Measurements from ENCODE around the gene EHBP1.
"Not testable (repeated sequence)": the region's sequence is repeated elsewhere in the genome, so short reads cannot be mapped to it uniquely, and the experiment has no call there.

EHBP1 gene

GRCh38 chr2:62736899-62737559 is 31.5 kb downstream of the EHBP1 start:
- DNase-seq: no peak

GRCh38 chr2:62738981-62739936 is 33.7 kb downstream of the EHBP1 start:
- no peak for DNase-seq

GRCh38 chr2:62740221-62740620 is 34.7 kb downstream of the EHBP1 start:
- DNase-seq: no peak

GRCh38 chr2:62741127-62741526 is 35.6 kb downstream of the EHBP1 start:
- no peak for DNase-seq

- DNase-seq: no peak
These were observed 36.6 kb downstream of the EHBP1 start for GRCh38 chr2:62741954-62742722.

- no peak for DNase-seq
These were observed 38.0 kb downstream of the EHBP1 start for GRCh38 chr2:62743506-62743905.

- no peak for DNase-seq
These were observed 39.1 kb downstream of the EHBP1 start for GRCh38 chr2:62744603-62745002.

- DNase-seq: no peak
These were observed 40.5 kb downstream of the EHBP1 start for GRCh38 chr2:62745891-62746481.

GRCh38 chr2:62747169-62747568 is 41.7 kb downstream of the EHBP1 start:
- no peak for DNase-seq

- no peak for DNase-seq
These were observed 42.4 kb downstream of the EHBP1 start for GRCh38 chr2:62747876-62748275.

- DNase-seq: not testable (repeated sequence)
These were observed 43.6 kb downstream of the EHBP1 start for GRCh38 chr2:62749111-62749510.

GRCh38 chr2:62757029-62757428 is 51.5 kb downstream of the EHBP1 start:
- DNase-seq: no peak

- DNase-seq: no peak
These were observed 54.5 kb downstream of the EHBP1 start for GRCh38 chr2:62760026-62760425.

GRCh38 chr2:62760555-62760954 is 55.0 kb downstream of the EHBP1 start:
- DNase-seq: no peak

GRCh38 chr2:62765619-62766376 is 60.3 kb downstream of the EHBP1 start:
- DNase-seq: no peak

- DNase-seq: no peak
These were observed 63.1 kb downstream of the EHBP1 start for GRCh38 chr2:62768615-62769014.

GRCh38 chr2:62770629-62771028 is 65.1 kb downstream of the EHBP1 start:
- DNase-seq: no peak

GRCh38 chr2:62774555-62775366 is 69.2 kb downstream of the EHBP1 start:
- peak; percentile 7 for DNase-seq

- no peak for DNase-seq
These were observed 69.8 kb downstream of the EHBP1 start for GRCh38 chr2:62775367-62775668.

GRCh38 chr2:62783679-62784078 is 78.2 kb downstream of the EHBP1 start:
- DNase-seq: no peak

GRCh38 chr2:62784341-62784740 is 78.8 kb downstream of the EHBP1 start:
- no peak for DNase-seq
